ENCODE results near the gene TNRC6B. TPM values are rescaled to one million over a fixed set of nuclear protein-coding genes. Genes with fewer than 3 reads are reported as not detected.

Gene TNRC6B
- total RNA-seq, 1 donor from 2014 or later, result 67.9 TPM

- DNase-seq (ENCODE audit: low spot score), result no peak
Observed at GRCh38 chr22:40240686-40241085, 63.0 kb downstream of the TNRC6B start.

GRCh38 chr22:40241200-40241763, 63.6 kb downstream of the TNRC6B start:
- no peak for DNase-seq (ENCODE audit: low spot score)

- no peak for DNase-seq (ENCODE audit: low spot score)
Observed at GRCh38 chr22:40243891-40244290, 66.2 kb downstream of the TNRC6B start.

- DNase-seq (ENCODE audit: low spot score), result no peak
Observed at GRCh38 chr22:40244586-40244985, 66.9 kb downstream of the TNRC6B start.

- DNase-seq (ENCODE audit: low spot score), result no peak
Observed at GRCh38 chr22:40247976-40248375, 70.3 kb downstream of the TNRC6B start.

- DNase-seq (ENCODE audit: low spot score), result no peak
Observed at GRCh38 chr22:40249286-40249685, 71.6 kb downstream of the TNRC6B start.

GRCh38 chr22:40250608-40251007, 72.9 kb downstream of the TNRC6B start:
- DNase-seq (ENCODE audit: low spot score), result no peak

- DNase-seq (ENCODE audit: low spot score), result no peak
Observed at GRCh38 chr22:40251106-40251505, 73.4 kb downstream of the TNRC6B start.

GRCh38 chr22:40252146-40252545, 74.4 kb downstream of the TNRC6B start:
- DNase-seq (ENCODE audit: low spot score), result no peak

- no peak for DNase-seq (ENCODE audit: low spot score)
Observed at GRCh38 chr22:40256516-40256915, 78.8 kb downstream of the TNRC6B start.

GRCh38 chr22:40258017-40258416, 80.3 kb downstream of the TNRC6B start:
- DNase-seq (ENCODE audit: low spot score), result no peak

GRCh38 chr22:40258501-40258915, 80.8 kb downstream of the TNRC6B start:
- DNase-seq (ENCODE audit: low spot score), result no peak

GRCh38 chr22:40261783-40262182, 84.1 kb downstream of the TNRC6B start:
- DNase-seq (ENCODE audit: low spot score), result no peak

- no peak for DNase-seq (ENCODE audit: low spot score)
Observed at GRCh38 chr22:40263191-40263590, 85.5 kb downstream of the TNRC6B start.

GRCh38 chr22:40265783-40266182, 88.1 kb downstream of the TNRC6B start:
- DNase-seq (ENCODE audit: low spot score), result no peak

GRCh38 chr22:40270031-40270430, 92.3 kb downstream of the TNRC6B start:
- DNase-seq (ENCODE audit: low spot score), result no peak

GRCh38 chr22:40270748-40271373, 93.1 kb downstream of the TNRC6B start:
- DNase-seq (ENCODE audit: low spot score), result no peak

GRCh38 chr22:40271440-40271839, 93.7 kb downstream of the TNRC6B start:
- no peak for DNase-seq (ENCODE audit: low spot score)

- no peak for DNase-seq (ENCODE audit: low spot score)
Observed at GRCh38 chr22:40273319-40273718, 95.6 kb downstream of the TNRC6B start.

GRCh38 chr22:40276996-40277823, 99.5 kb downstream of the TNRC6B start:
- no peak for DNase-seq (ENCODE audit: low spot score)

- DNase-seq (ENCODE audit: low spot score), result no peak
Observed at GRCh38 chr22:40279017-40279416, 101.3 kb downstream of the TNRC6B start.

- DNase-seq (ENCODE audit: low spot score), result no peak
Observed at GRCh38 chr22:40281717-40282116, 104.0 kb downstream of the TNRC6B start.

GRCh38 chr22:40285513-40285912, 107.8 kb downstream of the TNRC6B start:
- no peak for DNase-seq (ENCODE audit: low spot score)

Data from mucosa of gallbladder (tissue), 1 donor.